ENCODE measurements around the gene EVC2. TPM values are rescaled to one million over a fixed set of nuclear protein-coding genes. Genes with fewer than 3 reads are reported as not detected.

The EVC2 gene
- total RNA-seq, 4 donors from 2014 or later = 0.20 to 10.5 (median 3.9) TPM

DNA sequence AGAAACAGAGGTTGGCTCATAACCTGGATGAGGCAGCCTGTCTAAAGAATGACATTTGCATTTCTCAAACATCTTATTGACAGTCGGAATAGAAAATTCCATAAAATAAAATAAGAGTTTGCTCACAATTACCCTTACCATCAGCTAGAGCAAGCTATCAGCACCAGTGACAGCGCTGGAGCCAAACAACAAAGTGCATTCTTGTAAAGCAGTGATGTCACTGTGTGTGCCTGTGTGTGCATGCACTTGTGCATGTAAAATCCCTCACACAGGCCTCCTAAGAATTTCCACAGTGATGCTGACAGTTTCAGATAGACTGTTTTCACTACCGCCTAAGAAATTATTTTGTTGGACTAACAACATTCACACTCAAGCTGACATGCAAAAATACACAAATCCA lies 77.6 kb downstream of the EVC2 start:
- H3K27me3 ChIP-seq = no peaks in the 10 kb centered on the region

DNA sequence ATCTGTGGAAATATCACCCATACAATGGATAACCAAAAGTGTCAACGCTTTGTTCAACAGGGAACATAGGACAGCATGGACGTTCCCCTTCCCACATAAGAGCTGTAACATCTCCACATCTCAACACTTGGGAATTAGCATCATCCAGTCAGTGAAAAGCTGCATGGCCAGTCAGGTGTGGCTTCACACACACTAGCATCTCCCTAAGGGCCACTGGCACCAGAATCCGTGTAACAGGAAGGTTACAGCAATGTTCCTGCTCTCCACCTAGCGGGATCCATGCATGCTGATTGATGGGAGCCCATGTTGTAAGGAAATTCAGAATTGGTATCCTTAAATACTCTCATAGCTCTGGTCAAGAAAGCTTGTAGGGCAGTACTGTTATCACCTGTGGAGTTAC lies 78.8 kb downstream of the EVC2 start:
- WGBS, 2 donors (ENCODE audit: low coverage in 1 of 2) = 79% methylated on average over 4 of the region's 4 CpGs; no CpG with 5 or more reads in 1 of the 2 donors

More for the DNA sequence above, 77.6 kb downstream of the EVC2 start:
- in situ Hi-C loops (cut with MboI; ENCODE audit: low pct_ligation_motif_present in 1 of 4, low pct_unique_long_range_greater_than_20kb in 1 of 4, low sequenced_read_pairs in 3 of 4) = no loop called here
- 92 to 96% methylated on average over 3 of the region's 3 CpGs for WGBS, 2 donors (ENCODE audit: low coverage in 1 of 2)
- TF ChIP-seq, protein P1, sequence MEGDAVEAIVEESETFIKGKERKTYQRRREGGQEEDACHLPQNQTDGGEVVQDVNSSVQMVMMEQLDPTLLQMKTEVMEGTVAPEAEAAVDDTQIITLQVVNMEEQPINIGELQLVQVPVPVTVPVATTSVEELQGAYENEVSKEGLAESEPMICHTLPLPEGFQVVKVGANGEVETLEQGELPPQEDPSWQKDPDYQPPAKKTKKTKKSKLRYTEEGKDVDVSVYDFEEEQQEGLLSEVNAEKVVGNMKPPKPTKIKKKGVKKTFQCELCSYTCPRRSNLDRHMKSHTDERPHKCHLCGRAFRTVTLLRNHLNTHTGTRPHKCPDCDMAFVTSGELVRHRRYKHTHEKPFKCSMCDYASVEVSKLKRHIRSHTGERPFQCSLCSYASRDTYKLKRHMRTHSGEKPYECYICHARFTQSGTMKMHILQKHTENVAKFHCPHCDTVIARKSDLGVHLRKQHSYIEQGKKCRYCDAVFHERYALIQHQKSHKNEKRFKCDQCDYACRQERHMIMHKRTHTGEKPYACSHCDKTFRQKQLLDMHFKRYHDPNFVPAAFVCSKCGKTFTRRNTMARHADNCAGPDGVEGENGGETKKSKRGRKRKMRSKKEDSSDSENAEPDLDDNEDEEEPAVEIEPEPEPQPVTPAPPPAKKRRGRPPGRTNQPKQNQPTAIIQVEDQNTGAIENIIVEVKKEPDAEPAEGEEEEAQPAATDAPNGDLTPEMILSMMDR (IDR thresholded peaks at IDR 0.05) = no peak
- TF ChIP-seq EP300 (IDR thresholded peaks at IDR 0.05; ENCODE audit: low read depth) = no peak
- TF ChIP-seq POLR2AphosphoS5 (IDR thresholded peaks at IDR 0.05) = no peak
- TF ChIP-seq POLR2A (IDR thresholded peaks at IDR 0.05) = no peak
- intact Hi-C loops (cut with DNase I; ENCODE audit: low total_unique reads) = no loop called here
- H3K27ac ChIP-seq = no peak overlapping the region
- no peaks in the 10 kb centered on the region for H3K9me3 ChIP-seq
- DNase-seq = no peak
- no peaks in the 10 kb centered on the region for H3K4me1 ChIP-seq
- H3K4me3 ChIP-seq = no peak overlapping the region
- no peaks in the 10 kb centered on the region for H3K36me3 ChIP-seq

DNA sequence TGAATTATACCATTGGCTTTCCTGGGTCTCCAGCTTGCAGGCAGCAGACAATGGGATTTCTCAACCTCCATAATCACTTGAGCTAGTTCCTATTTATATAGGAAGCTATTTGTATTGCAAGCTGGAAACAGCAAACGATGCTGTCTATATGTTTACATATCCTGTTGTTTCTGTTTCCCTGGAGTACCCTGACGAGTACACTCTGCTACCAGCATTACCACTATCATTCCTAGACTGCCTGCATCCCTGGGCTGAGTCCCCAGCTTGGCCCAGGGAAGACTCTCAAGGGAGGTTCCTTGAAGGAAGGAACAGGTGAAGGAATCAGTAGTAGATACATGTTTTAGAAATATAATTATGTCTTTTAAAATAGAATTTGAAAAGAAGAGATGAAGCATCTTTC lies 81.4 kb downstream of the EVC2 start:
- Histone ChIP-seq H3K27me3 (no peaks in the 10 kb centered on the region), H3K4me3 (no peak overlapping the region), H3K4me1 (no peaks in the 10 kb centered on the region), H3K27ac (no peak overlapping the region), H3K36me3 (peaks cover 0 to 6% (median 0%) of the 10 kb centered on the region in 4 donors), H3K9me3 (no peaks in the 10 kb centered on the region)
- intact Hi-C loops (cut with DNase I; ENCODE audit: low total_unique reads) = no loop called here
- in situ Hi-C loops (cut with MboI; ENCODE audit: low pct_ligation_motif_present in 1 of 4, low pct_unique_long_range_greater_than_20kb in 1 of 4, low sequenced_read_pairs in 3 of 4) = no loop called here
- 64% methylated on average over 2 of the region's 2 CpGs; no CpG with 5 or more reads in 1 of the 2 donors for WGBS, 2 donors (ENCODE audit: low coverage in 1 of 2)
- TF ChIP-seq EP300 (IDR thresholded peaks at IDR 0.05; ENCODE audit: low read depth) (no peak), POLR2AphosphoS5 (IDR thresholded peaks at IDR 0.05) (no peak), POLR2A (IDR thresholded peaks at IDR 0.05) (no peak)
- TF ChIP-seq, protein P1 (IDR thresholded peaks at IDR 0.05) = no peak
- DNase-seq = no peak

More for the DNA sequence above, 78.8 kb downstream of the EVC2 start:
- Histone ChIP-seq H3K36me3 (no peaks in the 10 kb centered on the region), H3K4me1 (no peaks in the 10 kb centered on the region), H3K27ac (no peak overlapping the region), H3K4me3 (no peak overlapping the region), H3K27me3 (no peaks in the 10 kb centered on the region), H3K9me3 (no peaks in the 10 kb centered on the region)
- in situ Hi-C loops (cut with MboI; ENCODE audit: low pct_ligation_motif_present in 1 of 4, low pct_unique_long_range_greater_than_20kb in 1 of 4, low sequenced_read_pairs in 3 of 4) (no loop called here), intact Hi-C loops (cut with DNase I; ENCODE audit: low total_unique reads) (no loop called here)
- TF ChIP-seq EP300 (IDR thresholded peaks at IDR 0.05; ENCODE audit: low read depth) (no peak), POLR2AphosphoS5 (IDR thresholded peaks at IDR 0.05) (no peak), POLR2A (IDR thresholded peaks at IDR 0.05) (no peak)
- TF ChIP-seq, protein P1 (IDR thresholded peaks at IDR 0.05) = no peak
- DNase-seq = no peak

DNA sequence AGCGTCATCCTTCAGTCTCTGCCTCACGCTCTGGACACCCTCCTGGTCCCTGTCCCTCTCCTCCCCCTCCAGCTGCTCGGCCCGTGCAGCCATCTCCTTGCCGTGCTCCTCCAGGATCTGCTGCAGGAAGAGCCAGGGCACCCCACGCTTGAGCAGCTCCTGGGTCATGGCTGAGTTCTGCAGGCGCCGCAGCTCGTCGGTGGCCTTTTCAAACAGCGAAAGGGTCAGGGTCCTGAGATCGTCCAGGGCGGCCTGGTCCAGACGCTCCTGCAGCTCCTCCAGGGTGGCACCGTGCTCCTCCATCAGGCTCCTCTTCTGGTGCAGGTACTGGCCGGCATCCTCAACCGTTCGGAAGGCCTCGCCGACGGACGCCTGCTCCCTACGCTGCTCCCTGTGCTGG lies 85.8 kb downstream of the EVC2 start:
- WGBS, 2 donors (ENCODE audit: low coverage in 1 of 2) = 94% methylated on average over 23 of the region's 23 CpGs; no CpG with 5 or more reads in 1 of the 2 donors
- Histone ChIP-seq H3K27ac (no peak overlapping the region), H3K4me1 (no peaks in the 10 kb centered on the region), H3K36me3 (peaks cover 0 to 6% (median 0%) of the 10 kb centered on the region in 4 donors), H3K9me3 (no peaks in the 10 kb centered on the region), H3K4me3 (no peak overlapping the region), H3K27me3 (no peaks in the 10 kb centered on the region)
- DNase-seq = no peak
- intact Hi-C loops (cut with DNase I; ENCODE audit: low total_unique reads) = no loop called here
- TF ChIP-seq, protein P1 (IDR thresholded peaks at IDR 0.05) = no peak
- TF ChIP-seq POLR2A (IDR thresholded peaks at IDR 0.05) (no peak), EP300 (IDR thresholded peaks at IDR 0.05; ENCODE audit: low read depth) (no peak), POLR2AphosphoS5 (IDR thresholded peaks at IDR 0.05) (no peak)
- in situ Hi-C loops (cut with MboI; ENCODE audit: low pct_ligation_motif_present in 1 of 4, low pct_unique_long_range_greater_than_20kb in 1 of 4, low sequenced_read_pairs in 3 of 4) = no loop called here
